Suprapubic skin (tissue), 4 donors: ENCODE measurements around the gene MMD.

Source experiments
- EP300 ChIP-seq: sonication (generic); formaldehyde crosslinking; IDR thresholded peaks from one replicate; pipeline ENCODE4 v1.6.1; 2017; ENCODE audit warnings: antibody characterized with exemption
- POLR2A ChIP-seq, 2 donors: fragments of 450-650 bp; IDR thresholded peaks; one replicate each; pipeline ENCODE4 v1.6.1; 2017; ENCODE audit warnings: antibody characterized with exemption in 2 of 2, mild to moderate bottlenecking in 2 of 2, moderate library complexity in 2 of 2
- POLR2AphosphoS5 ChIP-seq, 3 donors: sonication (generic); formaldehyde crosslinking; IDR thresholded peaks; one replicate each; pipeline ENCODE4 v1.6.1; 2017; ENCODE audit warnings: antibody characterized with exemption in 3 of 3
- TF ChIP-seq, protein P1 (sequence below), 2 donors: fragments of 200-600 bp in 1 of 2; fragments of 450-650 bp in 1 of 2; sonication (generic) in 1 of 2; IDR thresholded peaks; one replicate each; pipeline ENCODE4 v1.5.1; 2016 to 2019; ENCODE audit warnings: antibody characterized with exemption in 2 of 2, mild to moderate bottlenecking in 1 of 2, moderate library complexity in 1 of 2

DNA sequence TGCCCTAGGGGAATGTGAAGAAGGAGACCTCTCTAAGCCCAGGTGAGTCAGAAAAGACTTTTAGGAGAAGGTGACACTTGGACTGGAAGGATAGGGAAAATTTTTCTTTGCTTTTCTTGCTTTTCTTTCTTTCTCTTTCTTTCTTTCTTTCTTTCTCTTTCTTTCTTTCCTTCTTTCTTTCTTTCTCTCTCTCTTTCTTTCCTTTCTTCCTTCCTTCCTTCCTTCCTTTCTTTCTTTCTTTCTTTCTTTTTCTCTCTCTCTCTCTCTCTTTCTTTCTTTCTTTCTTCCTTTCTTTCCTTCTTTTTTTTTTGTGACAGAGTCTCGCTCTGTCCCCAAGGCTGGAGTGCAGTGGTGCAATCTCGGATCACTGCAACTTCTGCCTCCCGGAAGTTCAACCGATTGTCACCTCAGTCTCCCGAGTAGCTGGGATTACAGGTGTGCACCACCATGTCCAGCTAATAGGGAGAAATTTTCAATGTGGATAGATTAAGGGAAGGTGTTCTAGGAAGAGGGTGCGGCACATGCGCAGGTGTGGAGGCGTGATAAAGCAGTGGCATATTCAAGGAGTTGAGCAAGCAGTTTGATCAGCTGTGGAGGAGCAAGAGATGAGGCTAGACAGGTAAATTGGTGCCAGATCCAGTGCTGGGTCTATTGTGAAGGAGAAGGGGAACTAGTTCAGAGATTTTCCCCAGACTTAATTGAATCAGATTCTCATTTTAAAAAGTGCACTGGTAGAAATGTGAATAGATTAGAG lies 40.4 kb downstream of the MMD start:
- TF ChIP-seq, protein P1, sequence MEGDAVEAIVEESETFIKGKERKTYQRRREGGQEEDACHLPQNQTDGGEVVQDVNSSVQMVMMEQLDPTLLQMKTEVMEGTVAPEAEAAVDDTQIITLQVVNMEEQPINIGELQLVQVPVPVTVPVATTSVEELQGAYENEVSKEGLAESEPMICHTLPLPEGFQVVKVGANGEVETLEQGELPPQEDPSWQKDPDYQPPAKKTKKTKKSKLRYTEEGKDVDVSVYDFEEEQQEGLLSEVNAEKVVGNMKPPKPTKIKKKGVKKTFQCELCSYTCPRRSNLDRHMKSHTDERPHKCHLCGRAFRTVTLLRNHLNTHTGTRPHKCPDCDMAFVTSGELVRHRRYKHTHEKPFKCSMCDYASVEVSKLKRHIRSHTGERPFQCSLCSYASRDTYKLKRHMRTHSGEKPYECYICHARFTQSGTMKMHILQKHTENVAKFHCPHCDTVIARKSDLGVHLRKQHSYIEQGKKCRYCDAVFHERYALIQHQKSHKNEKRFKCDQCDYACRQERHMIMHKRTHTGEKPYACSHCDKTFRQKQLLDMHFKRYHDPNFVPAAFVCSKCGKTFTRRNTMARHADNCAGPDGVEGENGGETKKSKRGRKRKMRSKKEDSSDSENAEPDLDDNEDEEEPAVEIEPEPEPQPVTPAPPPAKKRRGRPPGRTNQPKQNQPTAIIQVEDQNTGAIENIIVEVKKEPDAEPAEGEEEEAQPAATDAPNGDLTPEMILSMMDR (IDR thresholded peaks at IDR 0.05) = no peak
- TF ChIP-seq POLR2A (IDR thresholded peaks at IDR 0.05) = no peak
- no peak for TF ChIP-seq POLR2AphosphoS5 (IDR thresholded peaks at IDR 0.05)
- TF ChIP-seq EP300 = no peak
